ENCODE measurements around the gene PNMA8B.

PNMA8B gene

GRCh38 chr19:46481947-46482346, 13.7 kb downstream of the PNMA8B start:
- no peak overlapping the region for H3K4me3 ChIP-seq (ENCODE audit: low read depth, low read length)

GRCh38 chr19:46481223-46481848, 14.3 kb downstream of the PNMA8B start:
- no peak for TF ChIP-seq CTCF (IDR thresholded peaks at IDR 0.05; ENCODE audit: low read depth, low read length)
- no peak overlapping the region for H3K4me3 ChIP-seq (ENCODE audit: low read depth, low read length)

More at GRCh38 chr19:46481947-46482346, 13.7 kb downstream of the PNMA8B start:
- no peak for TF ChIP-seq CTCF (IDR thresholded peaks at IDR 0.05; ENCODE audit: low read depth, low read length)

GRCh38 chr19:46480415-46480814, 15.3 kb downstream of the PNMA8B start:
- no peak overlapping the region; the same call in 1 of the 2 replicates for H3K4me3 ChIP-seq (ENCODE audit: low read depth, low read length)
- TF ChIP-seq CTCF (IDR thresholded peaks at IDR 0.05; ENCODE audit: low read depth, low read length): no peak

- no peak overlapping the region for H3K4me3 ChIP-seq (ENCODE audit: low read depth, low read length)
- TF ChIP-seq CTCF (IDR thresholded peaks at IDR 0.05; ENCODE audit: low read depth, low read length): no peak
Measured at GRCh38 chr19:46478356-46478986, 17.2 kb downstream of the PNMA8B start.

- TF ChIP-seq CTCF (IDR thresholded peaks at IDR 0.05; ENCODE audit: low read depth, low read length): no peak
Measured at GRCh38 chr19:46475986-46476385, 19.7 kb downstream of the PNMA8B start.

GRCh38 chr19:46474211-46474610, 21.5 kb downstream of the PNMA8B start:
- no peak for TF ChIP-seq CTCF (IDR thresholded peaks at IDR 0.05; ENCODE audit: low read depth, low read length)
- no peak overlapping the region for H3K4me3 ChIP-seq (ENCODE audit: low read depth, low read length)

More at GRCh38 chr19:46475986-46476385, 19.7 kb downstream of the PNMA8B start:
- no peak overlapping the region for H3K4me3 ChIP-seq (ENCODE audit: low read depth, low read length)

- no peak for TF ChIP-seq CTCF (IDR thresholded peaks at IDR 0.05; ENCODE audit: low read depth, low read length)
- no peak overlapping the region for H3K4me3 ChIP-seq (ENCODE audit: low read depth, low read length)
Measured at GRCh38 chr19:46472592-46472991, 23.1 kb downstream of the PNMA8B start.
